Liver (tissue), 9 donors: Measurements from ENCODE around the gene RPS5. TPM values are rescaled to one million over a fixed set of nuclear protein-coding genes. Genes with fewer than 3 reads are reported as not detected.

Source experiments
- DNase-seq: peaks from one replicate; pipeline ENCODE4 v3.0.0-alpha.2; 2017; ENCODE audit warnings: low spot score
- H3K27ac ChIP-seq, 2 donors: one replicate each; pipeline ENCODE4 v1.7.0; 2013; ENCODE audit warnings: inconsistent platforms in 2 of 2, low read length in 2 of 2, control low read depth in 1 of 2, low read depth in 1 of 2, mild to moderate bottlenecking in 1 of 2
- H3K27me3 ChIP-seq, 4 donors: one replicate each; pipeline versions ENCODE4 v1.6.1 to v1.7.0; 2013; ENCODE audit warnings: low read length in 3 of 4, inconsistent platforms in 1 of 4, mild to moderate bottlenecking in 1 of 4, moderate library complexity in 1 of 4; ENCODE audit not compliant: control insufficient read depth in 4 of 4, insufficient read depth in 4 of 4
- H3K36me3 ChIP-seq, 4 donors: one replicate each; pipeline versions ENCODE4 v1.6.1 to v1.7.0; 2013; ENCODE audit warnings: low read length in 3 of 4, mild to moderate bottlenecking in 3 of 4, low read depth in 1 of 4, moderate library complexity in 1 of 4; ENCODE audit not compliant: control insufficient read depth in 4 of 4, insufficient read depth in 3 of 4
- H3K4me1 ChIP-seq, 4 donors: one replicate each; pipeline versions ENCODE4 v1.6.1 to v1.7.0; 2013; ENCODE audit warnings: low read length in 3 of 4, mild to moderate bottlenecking in 3 of 4, moderate library complexity in 1 of 4; ENCODE audit not compliant: control insufficient read depth in 4 of 4, insufficient read depth in 4 of 4
- H3K4me3 ChIP-seq, 3 donors: one replicate each; pipeline versions ENCODE4 v1.6.1 to v1.7.0; 2013; ENCODE audit warnings: low read length in 3 of 3, control low read depth in 1 of 3, low read depth in 1 of 3, mild to moderate bottlenecking in 1 of 3
- H3K9ac ChIP-seq, 2 donors: one replicate each; pipeline ENCODE4 v1.7.0; 2013; ENCODE audit warnings: low read length in 2 of 2, mild to moderate bottlenecking in 2 of 2, moderate library complexity in 2 of 2, control low read depth in 1 of 2, low read depth in 1 of 2
- H3K9me3 ChIP-seq, 4 donors: one replicate each; pipeline versions ENCODE4 v1.6.1 to v1.7.0; 2013; ENCODE audit warnings: low read length in 3 of 4; ENCODE audit not compliant: control insufficient read depth in 4 of 4
- ATF3 ChIP-seq: IDR thresholded peaks from 2 replicates; pipeline ENCODE4 v1.6.1; 2016; ENCODE audit warnings: antibody characterized with exemption
- CTCF ChIP-seq: fragments of 150-350 bp; IDR thresholded peaks from 2 replicates; pipeline ENCODE4 v1.5.1; 2017; ENCODE audit warnings: improper control_type of control experiment, low read depth, low read length; ENCODE audit not compliant: missing input control
- EGR1 ChIP-seq, 2 donors: IDR thresholded peaks; 2 replicates each; pipeline ENCODE4 v1.6.1; 2016 to 2018; ENCODE audit warnings: antibody characterized with exemption in 2 of 2, low read depth in 2 of 2
- FOXA2 ChIP-seq: IDR thresholded peaks from 2 replicates; pipeline ENCODE4 v1.6.1; 2016; ENCODE audit warnings: antibody characterized with exemption
- GABPA ChIP-seq, 2 donors: IDR thresholded peaks in 1 of 2; conservative IDR thresholded peaks in 1 of 2; 2 replicates each; pipeline ENCODE4 v1.6.1; 2016; ENCODE audit warnings: antibody characterized with exemption in 2 of 2, mild to moderate bottlenecking in 1 of 2, moderate library complexity in 1 of 2
- HNF4A ChIP-seq, 2 donors: conservative IDR thresholded peaks; 2 replicates each; pipeline ENCODE4 v1.6.1; 2016; ENCODE audit warnings: antibody characterized with exemption in 2 of 2, mild to moderate bottlenecking in 2 of 2
- HNF4G ChIP-seq: IDR thresholded peaks from 2 replicates; pipeline ENCODE4 v1.6.1; 2016; ENCODE audit warnings: antibody characterized with exemption
- JUND ChIP-seq, 2 donors: IDR thresholded peaks; 2 replicates each; pipeline ENCODE4 v1.6.1; 2016; ENCODE audit warnings: antibody characterized with exemption in 2 of 2
- NR2F2 ChIP-seq: IDR thresholded peaks from 2 replicates; pipeline ENCODE4 v1.6.1; 2016; ENCODE audit warnings: antibody characterized with exemption
- SP1 ChIP-seq: IDR thresholded peaks from 2 replicates; pipeline ENCODE4 v1.6.1; 2018; ENCODE audit warnings: antibody characterized with exemption, mild to moderate bottlenecking
- TAF1 ChIP-seq: conservative IDR thresholded peaks from 2 replicates; pipeline ENCODE4 v1.6.1; 2016; ENCODE audit warnings: antibody characterized with exemption, mild to moderate bottlenecking
- YY1 ChIP-seq: IDR thresholded peaks from 2 replicates; pipeline ENCODE4 v1.6.1; 2016; ENCODE audit warnings: antibody characterized with exemption, mild to moderate bottlenecking
- ZBTB33 ChIP-seq: IDR thresholded peaks from 2 replicates; pipeline ENCODE4 v1.6.1; 2016; ENCODE audit warnings: antibody characterized with exemption
- WGBS: extraction: QIAGEN DNeasy Blood & Tissue Kit; methylation state at CpG from one replicate; pipeline ENCODE4 v1.1.7; 2013; 5-methylcytosine and 5-hydroxymethylcytosine counted together
- polyA plus RNA-seq, 2 donors: library from polyadenylated mRNA; stranded (reverse) in 1 of 2; unstranded in 1 of 2; fragments of 200-250 nt in 1 of 2; fragments of >200 nt in 1 of 2; fragmentation: Nextera tagmentation in 1 of 2; extraction: Ambion mirVana in 1 of 2; gene quantifications; one replicate each; pipeline versions ENCODE4 v1.2.1 to v1.2.3, GENCODE V29; 2013 to 2015
- total RNA-seq, 2 donors: library from RNA; depleted of rRNA; stranded (reverse); fragments of >200 nt; gene quantifications; one replicate each; pipeline ENCODE4 v1.2.3, GENCODE V29; 2014
- TF ChIP-seq, protein P1 (sequence below): IDR thresholded peaks from 2 replicates; pipeline ENCODE4 v1.6.1; 2016; ENCODE audit warnings: antibody characterized with exemption
- TF ChIP-seq, protein P2 (sequence below): IDR thresholded peaks from 2 replicates; pipeline ENCODE4 v1.6.1; 2016; ENCODE audit warnings: antibody characterized with exemption, mild to moderate bottlenecking
- donor health status: healthy.
- donor health status: healthy.
- donor health status: healthy.
- donor health status: healthy.
- donor health status: healthy.

The RPS5 gene
- total and polyA plus RNA-seq, 4 donors: 229 to 1,403 (median 628) TPM

GRCh38 chr19:58392945-58393724 is 6.1 kb downstream of the RPS5 start:
- DNase-seq: no peak
- TF ChIP-seq CTCF: no peak
- no peak for TF ChIP-seq EGR1 (IDR thresholded peaks at IDR 0.05; ENCODE audit: low read depth in 2 of 2)
- no peak for TF ChIP-seq GABPA (IDR thresholded peaks at IDR 0.05 in 1 of 2, conservative IDR thresholded peaks at IDR 0.05 in 1 of 2)
- no peak for TF ChIP-seq YY1
- TF ChIP-seq FOXA2: no peak
- TF ChIP-seq, protein P1, sequence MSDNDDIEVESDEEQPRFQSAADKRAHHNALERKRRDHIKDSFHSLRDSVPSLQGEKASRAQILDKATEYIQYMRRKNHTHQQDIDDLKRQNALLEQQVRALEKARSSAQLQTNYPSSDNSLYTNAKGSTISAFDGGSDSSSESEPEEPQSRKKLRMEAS: no peak
- TF ChIP-seq ATF3: no peak
- no peak for TF ChIP-seq HNF4G
- TF ChIP-seq JUND (IDR thresholded peaks at IDR 0.05): no peak
- TF ChIP-seq TAF1: no peak
- no peak for TF ChIP-seq NR2F2
- no peak for TF ChIP-seq ZBTB33
- TF ChIP-seq HNF4A (conservative IDR thresholded peaks at IDR 0.05): no peak
- TF ChIP-seq, protein P2, sequence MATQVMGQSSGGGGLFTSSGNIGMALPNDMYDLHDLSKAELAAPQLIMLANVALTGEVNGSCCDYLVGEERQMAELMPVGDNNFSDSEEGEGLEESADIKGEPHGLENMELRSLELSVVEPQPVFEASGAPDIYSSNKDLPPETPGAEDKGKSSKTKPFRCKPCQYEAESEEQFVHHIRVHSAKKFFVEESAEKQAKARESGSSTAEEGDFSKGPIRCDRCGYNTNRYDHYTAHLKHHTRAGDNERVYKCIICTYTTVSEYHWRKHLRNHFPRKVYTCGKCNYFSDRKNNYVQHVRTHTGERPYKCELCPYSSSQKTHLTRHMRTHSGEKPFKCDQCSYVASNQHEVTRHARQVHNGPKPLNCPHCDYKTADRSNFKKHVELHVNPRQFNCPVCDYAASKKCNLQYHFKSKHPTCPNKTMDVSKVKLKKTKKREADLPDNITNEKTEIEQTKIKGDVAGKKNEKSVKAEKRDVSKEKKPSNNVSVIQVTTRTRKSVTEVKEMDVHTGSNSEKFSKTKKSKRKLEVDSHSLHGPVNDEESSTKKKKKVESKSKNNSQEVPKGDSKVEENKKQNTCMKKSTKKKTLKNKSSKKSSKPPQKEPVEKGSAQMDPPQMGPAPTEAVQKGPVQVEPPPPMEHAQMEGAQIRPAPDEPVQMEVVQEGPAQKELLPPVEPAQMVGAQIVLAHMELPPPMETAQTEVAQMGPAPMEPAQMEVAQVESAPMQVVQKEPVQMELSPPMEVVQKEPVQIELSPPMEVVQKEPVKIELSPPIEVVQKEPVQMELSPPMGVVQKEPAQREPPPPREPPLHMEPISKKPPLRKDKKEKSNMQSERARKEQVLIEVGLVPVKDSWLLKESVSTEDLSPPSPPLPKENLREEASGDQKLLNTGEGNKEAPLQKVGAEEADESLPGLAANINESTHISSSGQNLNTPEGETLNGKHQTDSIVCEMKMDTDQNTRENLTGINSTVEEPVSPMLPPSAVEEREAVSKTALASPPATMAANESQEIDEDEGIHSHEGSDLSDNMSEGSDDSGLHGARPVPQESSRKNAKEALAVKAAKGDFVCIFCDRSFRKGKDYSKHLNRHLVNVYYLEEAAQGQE: no peak
- Histone ChIP-seq H3K9ac (no peak overlapping the region), H3K36me3 (peaks cover 24 to 52% (median 31%) of the 10 kb centered on the region in 4 donors), H3K4me3 (no peak overlapping the region), H3K27ac (no peak overlapping the region), H3K4me1 (peaks cover 2 to 6% (median 6%) of the 10 kb centered on the region in 4 donors), H3K27me3 (peaks cover 0 to 5% (median 0%) of the 10 kb centered on the region in 4 donors), H3K9me3 (no peaks in the 10 kb centered on the region)
- 95% methylated on average over 26 of the region's 26 CpGs for WGBS

DNA sequence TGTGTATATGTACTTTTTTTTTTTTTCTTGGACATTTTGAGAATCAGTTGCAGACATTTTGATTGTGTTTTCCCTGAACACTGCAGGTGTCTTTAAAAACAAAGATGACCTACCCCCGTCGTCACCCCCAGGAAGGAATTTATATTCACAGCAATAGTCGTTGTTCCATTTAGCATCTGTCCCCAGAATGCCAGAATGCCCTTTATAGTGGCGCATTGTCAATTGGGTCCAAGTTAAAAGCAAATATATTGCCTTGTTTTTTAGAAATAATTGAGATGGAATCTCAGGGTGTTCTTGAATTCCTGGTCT is 6.6 kb downstream of the RPS5 start:
- H3K9ac ChIP-seq: no peak overlapping the region
- no peak overlapping the region for H3K27ac ChIP-seq
- peaks cover 0 to 6% (median 4%) of the 10 kb centered on the region in 4 donors for H3K4me1 ChIP-seq
- no peaks in the 10 kb centered on the region for H3K9me3 ChIP-seq
- WGBS: 92% methylated on average over 4 of the region's 4 CpGs
- H3K27me3 ChIP-seq: peaks cover 0 to 5% (median 0%) of the 10 kb centered on the region in 4 donors
- no peak overlapping the region for H3K4me3 ChIP-seq
- TF ChIP-seq GABPA (IDR thresholded peaks at IDR 0.05 in 1 of 2, conservative IDR thresholded peaks at IDR 0.05 in 1 of 2) (no peak), HNF4G (no peak), ZBTB33 (no peak), SP1 (no peak), ATF3 (no peak), HNF4A (conservative IDR thresholded peaks at IDR 0.05) (no peak)
- DNase-seq: no peak
- peaks cover 24 to 48% (median 30%) of the 10 kb centered on the region in 4 donors for H3K36me3 ChIP-seq
